Middle frontal gyrus (tissue), 1 donor: ENCODE measurements around the gene PFKFB2.

Experiments used
- DNase-seq: peaks from one replicate; pipeline ENCODE4 v3.0.0-alpha.2; 2015; ENCODE audit warnings: low spot score; ENCODE audit errors: extremely low spot score

PFKFB2 gene

GRCh38 chr1:207064561-207064960 is 11.5 kb downstream of the PFKFB2 start:
- DNase-seq: no peak

GRCh38 chr1:207067185-207067584 is 14.1 kb downstream of the PFKFB2 start:
- DNase-seq: no peak

GRCh38 chr1:207067665-207068064 is 14.6 kb downstream of the PFKFB2 start:
- DNase-seq: no peak

DNA sequence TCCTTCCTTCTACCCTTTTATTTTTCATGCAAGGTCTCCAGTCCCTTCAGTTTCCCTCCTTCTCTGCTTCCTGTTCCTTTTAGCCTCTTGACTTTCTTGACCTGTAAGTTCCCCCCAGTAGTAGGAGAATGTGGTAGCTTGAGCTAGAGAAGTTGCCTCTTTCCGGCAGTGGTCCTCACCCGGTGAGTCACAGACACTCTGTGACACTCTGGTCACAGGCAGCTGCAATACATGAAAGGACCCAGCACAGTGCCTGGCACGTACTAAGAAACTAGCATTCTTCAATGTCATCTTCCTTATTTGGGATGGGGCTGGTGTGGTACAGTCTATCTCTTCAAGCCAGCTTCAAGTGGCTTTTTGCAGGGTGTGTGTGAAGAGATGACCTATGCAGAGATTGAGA is 16.0 kb downstream of the PFKFB2 start:
- DNase-seq: no peak

DNA sequence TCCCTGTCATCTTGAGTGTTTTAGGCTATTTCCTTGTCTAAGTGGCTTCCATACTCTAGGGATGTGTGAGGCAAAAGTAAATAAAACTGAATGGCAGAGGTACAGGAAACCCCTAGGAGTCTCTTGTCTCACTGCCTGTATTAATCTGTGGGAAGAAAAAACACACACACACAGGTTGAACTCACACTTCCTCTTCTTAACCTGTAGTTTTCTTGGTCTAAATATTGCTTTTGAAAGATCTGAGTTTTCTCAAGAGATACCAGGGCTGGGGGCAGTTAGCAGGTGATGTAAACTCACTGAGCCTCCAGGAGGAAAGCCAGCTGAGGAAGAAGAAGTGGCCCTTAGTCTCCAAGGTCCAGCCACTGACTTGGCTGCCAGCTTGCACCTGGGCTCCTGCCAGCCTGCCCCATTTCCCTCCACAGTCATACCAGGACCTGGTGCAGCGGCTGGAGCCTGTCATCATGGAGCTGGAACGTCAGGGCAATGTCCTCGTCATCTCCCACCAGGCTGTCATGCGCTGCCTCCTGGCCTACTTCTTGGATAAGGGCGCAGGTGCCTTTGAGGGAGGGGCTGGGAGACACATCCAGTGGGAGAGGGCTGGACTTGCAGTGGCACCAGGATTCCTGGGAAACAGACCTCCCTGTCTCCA is 16.9 kb downstream of the PFKFB2 start:
- no peak for DNase-seq

DNA sequence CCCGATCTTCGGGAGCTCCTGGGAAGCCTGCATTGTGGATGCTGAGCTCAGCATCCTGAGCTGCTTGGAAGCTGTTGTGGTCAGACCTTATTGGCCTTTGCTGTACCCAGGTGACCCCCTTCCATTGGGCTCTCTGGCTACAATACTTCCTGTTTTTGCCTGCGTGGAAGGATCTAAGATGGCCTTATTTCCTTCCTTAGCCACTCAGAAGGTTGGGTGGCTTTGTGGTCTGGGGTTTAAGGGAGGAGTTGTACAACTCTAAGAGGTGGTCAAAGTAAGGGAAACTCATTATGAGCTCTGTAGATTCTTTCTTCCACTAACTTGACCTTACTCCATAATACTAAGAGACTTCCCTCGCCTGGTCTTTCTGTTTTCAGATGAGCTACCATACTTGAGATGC is 17.7 kb downstream of the PFKFB2 start:
- no peak for DNase-seq

DNA sequence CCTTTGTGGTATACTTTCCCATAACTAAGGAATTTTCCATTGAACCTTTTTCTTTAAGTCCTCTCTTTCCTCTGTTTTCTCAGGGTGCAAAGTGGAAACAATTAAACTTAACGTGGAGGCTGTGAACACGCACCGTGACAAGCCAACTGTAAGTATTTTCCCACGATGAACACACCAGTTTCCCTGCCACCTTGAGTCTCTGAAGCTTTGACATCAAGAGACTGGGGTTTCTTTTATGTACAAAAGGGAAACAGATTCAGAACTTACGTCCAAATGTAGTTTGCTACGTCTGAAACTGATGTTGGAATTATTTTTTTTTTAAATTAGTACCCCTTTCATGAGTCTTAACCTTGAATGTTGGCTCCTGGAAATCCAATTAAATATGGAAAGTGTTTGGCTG is 18.4 kb downstream of the PFKFB2 start:
- DNase-seq: no peak

- no peak for DNase-seq
Measured at GRCh38 chr1:207072233-207072632, 19.2 kb downstream of the PFKFB2 start.

GRCh38 chr1:207073906-207074820 is 21.1 kb downstream of the PFKFB2 start:
- no peak for DNase-seq

GRCh38 chr1:207076181-207076955 is 23.3 kb downstream of the PFKFB2 start:
- no peak for DNase-seq

DNA sequence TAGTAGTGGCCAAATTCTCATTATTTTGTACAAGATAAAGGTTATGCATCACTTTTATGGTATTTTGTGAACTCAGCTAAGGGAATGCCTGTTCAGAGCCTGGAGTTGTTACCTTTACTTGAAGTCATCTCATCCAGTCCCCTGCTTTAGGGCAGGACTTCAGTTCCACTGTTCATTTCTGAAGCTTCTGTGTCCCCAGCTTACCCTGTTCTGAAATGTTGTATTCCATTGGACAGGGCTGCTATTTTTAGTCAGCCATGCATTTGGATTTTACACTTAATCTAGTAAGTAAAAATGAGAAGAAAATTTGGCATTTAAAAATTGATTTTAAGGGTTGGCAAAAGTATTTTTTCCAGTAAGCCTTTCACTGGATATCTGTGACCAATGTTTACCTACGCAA is 23.9 kb downstream of the PFKFB2 start:
- DNase-seq: no peak

- peak; percentile 63 for DNase-seq
Measured at GRCh38 chr1:207077470-207078377, 24.6 kb downstream of the PFKFB2 start.

GRCh38 chr1:207078578-207079132 is 25.6 kb downstream of the PFKFB2 start:
- DNase-seq: no peak

DNA sequence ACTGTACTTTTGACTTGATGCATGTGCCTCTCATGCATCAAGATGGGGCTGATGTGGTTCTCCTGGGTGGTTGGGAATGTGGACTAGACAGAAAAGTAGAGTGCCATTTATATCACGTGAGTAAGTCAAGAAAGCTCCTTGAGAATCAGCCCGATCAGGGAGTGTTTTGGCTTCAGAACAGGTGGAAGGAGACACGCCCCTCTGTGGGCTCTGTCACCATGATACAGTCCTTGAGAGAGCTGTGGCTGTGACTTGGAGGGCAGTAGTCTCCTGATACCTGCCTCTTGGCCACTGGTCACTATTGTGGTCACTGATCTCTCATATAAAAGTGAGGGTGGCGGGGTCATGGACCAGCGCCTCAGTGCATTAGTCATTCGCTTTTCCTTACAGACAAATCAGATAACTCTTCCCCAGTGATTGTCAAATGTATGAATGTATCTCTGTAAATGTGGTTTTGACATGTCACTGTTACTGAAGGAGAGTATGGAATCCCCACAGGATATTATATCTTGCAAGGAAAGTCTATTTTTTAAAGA is 26.7 kb downstream of the PFKFB2 start:
- DNase-seq: no peak

- no peak for DNase-seq
Measured at GRCh38 chr1:207081088-207081487, 28.0 kb downstream of the PFKFB2 start.

- DNase-seq: no peak
Measured at GRCh38 chr1:207081806-207082205, 28.7 kb downstream of the PFKFB2 start.

- DNase-seq: no peak
Measured at GRCh38 chr1:207084232-207084631, 31.2 kb downstream of the PFKFB2 start.

- no peak for DNase-seq
Measured at GRCh38 chr1:207084701-207085180, 31.7 kb downstream of the PFKFB2 start.

- DNase-seq: no peak
Measured at GRCh38 chr1:207085887-207086286, 32.8 kb downstream of the PFKFB2 start.

GRCh38 chr1:207088161-207088560 is 35.1 kb downstream of the PFKFB2 start:
- DNase-seq: no peak
